ENCODE results near the gene GRAMD1A.

- TF ChIP-seq CTCF (IDR thresholded peaks at IDR 0.05) (no peak), EZH2 (IDR thresholded peaks at IDR 0.05; ENCODE audit: borderline replicate concordance, insufficient read depth, low read depth, low read length, poor library complexity, severe bottlenecking) (no peak)
These were observed at the start of gene GRAMD1A for GRCh38 chr19:34999498-35000337.
